NCI-H2029 treated with DMSO at 0.1 percent for 48 hours (cell line): ENCODE data around the gene PLPP3.
A peak's percentile ranks its signal among the peaks of the same experiment; 100 is the strongest.

Source experiments
- DNase-seq: peaks from one replicate; lab custom pipeline; 2025; lab: John Stamatoyannopoulos, UW

Gene PLPP3

DNA sequence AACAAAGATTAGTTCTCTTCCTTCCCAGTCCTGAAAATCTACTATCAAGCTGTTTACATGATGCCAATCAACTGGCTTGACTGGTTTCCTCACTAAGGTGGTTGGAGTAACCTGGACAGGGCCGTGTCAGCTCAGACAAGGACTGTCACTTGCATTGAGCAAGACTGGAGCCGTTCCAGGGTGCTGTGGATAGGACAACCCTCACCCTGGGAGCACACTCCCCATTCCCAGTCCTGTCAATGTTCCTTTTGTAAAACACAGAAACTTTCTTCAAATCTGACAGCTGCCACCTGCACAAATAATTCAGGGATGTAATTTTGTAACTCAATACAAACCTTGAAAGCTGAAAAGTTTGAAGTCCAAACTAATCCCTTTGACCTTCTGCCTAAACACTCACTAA is 31.4 kb downstream of the PLPP3 start:
- peak; percentile 85 for DNase-seq

DNA sequence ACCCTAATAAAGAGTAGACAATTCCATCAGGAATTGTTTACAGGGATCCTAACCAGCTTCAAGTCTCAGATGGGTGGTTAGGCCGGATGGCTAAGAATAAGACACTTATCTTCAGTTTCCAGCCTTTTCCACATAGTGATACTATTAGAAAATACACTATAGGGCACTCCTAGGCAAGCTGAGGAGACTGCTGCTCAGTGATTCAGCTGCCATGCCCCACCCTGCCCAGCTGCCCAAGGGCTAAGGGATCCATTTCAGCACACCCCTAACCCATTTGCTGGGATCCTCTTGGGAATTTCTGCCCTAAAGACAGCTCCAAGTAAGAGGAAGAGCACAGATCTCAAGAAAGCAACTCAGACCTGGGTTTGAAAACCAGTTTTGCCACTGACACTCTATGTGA is 31.9 kb downstream of the PLPP3 start:
- DNase-seq: no peak

DNA sequence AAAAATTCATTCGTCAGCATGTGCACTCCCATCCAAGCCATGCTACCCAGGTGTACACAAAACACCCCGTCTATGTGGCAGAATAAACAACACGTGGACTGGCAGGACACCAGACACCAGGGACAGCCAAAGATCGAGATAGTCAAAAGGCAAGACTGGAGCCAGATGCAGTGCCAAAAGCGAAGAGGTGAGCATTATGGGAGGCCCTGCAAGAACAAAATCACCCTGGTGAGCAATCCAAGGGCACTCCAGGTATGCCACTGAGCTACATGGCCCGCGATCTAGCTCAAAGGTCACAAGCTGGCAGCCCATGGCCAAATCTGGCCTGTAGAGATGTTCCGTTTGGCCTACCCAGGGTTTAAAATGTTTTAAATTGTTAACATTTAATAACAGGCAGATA is 33.7 kb downstream of the PLPP3 start:
- peak; percentile 97 for DNase-seq

DNA sequence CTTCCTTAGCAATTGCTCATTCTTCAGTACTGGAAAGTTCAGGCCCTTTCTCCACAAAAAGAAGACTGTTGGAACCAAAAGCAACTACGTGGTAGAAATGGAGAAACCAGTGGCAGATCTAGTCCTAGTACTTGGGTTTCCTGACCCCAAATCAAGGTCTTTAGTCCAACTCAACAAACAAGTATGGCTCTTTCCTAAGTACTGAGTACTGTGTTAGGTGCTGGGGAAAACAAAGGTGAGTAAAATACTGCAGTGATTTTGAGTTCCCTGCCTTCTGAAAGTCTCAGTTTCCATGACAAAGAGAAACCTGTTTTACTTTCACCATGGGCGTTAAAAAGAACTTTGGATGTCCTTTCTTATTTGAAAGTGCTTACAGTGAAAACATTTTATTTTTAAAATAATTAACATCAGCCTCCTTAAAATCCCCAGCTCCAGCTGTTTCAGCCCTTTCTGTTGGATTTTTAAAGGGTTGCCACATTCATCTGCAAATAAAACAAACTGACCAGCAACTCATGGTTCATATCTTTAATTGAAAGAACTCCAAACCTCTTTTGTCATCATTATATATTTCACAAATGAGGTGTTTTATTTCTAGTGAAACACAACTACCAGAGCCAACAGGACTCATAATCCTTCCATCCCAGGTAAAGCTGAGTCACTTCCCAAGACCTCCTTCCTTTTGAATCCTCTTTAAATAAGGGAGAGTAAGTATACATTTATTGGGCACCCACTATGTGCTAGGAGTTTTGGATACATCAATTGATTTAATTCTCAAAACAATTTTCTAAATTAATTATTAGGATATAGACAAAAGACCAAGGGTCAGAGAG is 35.4 kb downstream of the PLPP3 start:
- no peak for DNase-seq

DNA sequence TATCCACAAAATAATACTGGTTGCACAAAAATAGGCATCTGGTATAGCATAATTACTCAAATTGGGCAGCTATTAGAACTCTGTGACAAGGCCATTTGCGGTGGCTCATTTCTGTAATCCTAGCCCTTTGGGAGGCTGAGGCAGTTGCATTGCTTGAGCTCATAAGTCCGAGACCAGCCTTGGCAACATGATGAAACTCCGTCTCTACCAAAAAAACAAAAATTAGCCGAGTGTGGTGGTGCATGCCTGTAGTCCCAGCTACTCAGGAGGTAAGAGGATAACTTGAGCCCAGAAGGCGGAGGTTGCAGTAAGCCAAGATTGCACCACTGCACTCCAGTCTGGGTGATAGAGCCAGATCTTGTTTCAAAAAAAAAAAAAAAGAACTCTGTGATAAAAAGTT is 36.7 kb downstream of the PLPP3 start:
- DNase-seq: no peak

DNA sequence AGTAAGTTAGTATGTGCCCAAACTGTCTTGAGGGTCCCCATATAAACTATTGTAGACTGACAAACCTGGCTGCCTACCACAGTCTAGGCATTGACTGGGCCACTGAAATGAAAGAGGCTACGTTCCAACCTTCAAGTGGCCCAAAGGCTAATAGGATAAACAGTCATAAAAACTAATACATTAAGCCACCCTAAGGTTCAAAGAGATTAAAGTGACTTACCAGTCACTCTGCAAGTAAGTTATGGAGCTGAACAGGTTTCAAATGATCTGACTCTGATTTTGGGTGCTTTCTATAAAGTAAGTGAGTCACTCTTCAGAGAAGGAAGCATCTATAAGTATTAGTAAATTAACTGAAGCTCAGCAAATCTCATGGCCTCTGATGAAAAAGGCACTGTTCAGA is 38.0 kb downstream of the PLPP3 start:
- no peak for DNase-seq

DNA sequence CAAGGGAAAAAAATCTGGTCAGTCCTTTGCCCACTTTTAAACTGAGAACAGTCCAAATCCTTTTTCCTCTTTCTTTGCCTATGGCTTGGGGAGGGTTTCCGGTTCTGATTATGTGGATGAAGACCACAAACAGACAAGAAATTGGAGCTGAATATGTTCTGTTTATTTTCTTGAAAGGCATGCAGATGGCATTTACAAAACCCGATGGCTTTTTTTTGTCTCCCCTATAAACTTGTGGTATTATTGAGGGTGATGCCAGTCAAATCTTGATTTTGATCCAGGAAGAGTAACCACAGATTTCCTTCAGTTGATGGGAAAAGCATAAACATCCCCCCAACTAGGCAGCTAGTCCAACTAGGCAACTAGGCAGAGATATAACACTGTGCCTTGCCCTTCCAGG is 38.9 kb downstream of the PLPP3 start:
- no peak for DNase-seq

DNA sequence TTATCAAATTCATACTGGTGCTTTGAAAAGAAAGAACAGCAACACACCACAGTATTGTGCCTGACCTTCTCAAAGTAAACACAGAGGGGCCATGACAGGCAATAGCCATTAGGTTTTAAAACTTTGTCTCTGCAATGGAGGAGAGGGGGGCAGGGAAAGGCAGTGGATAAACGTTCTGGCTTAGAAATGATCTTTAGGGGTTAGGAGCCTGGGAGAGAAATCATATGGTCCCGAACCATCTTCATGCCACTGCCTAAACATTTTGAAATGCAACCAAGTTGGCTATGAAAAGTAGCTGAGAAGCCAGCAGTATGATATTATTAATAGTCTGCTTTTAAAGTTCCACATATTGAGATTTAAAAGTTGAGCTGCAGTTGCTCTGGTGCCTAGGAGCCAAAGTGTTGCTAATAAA is 39.8 kb downstream of the PLPP3 start:
- DNase-seq: no peak

DNA sequence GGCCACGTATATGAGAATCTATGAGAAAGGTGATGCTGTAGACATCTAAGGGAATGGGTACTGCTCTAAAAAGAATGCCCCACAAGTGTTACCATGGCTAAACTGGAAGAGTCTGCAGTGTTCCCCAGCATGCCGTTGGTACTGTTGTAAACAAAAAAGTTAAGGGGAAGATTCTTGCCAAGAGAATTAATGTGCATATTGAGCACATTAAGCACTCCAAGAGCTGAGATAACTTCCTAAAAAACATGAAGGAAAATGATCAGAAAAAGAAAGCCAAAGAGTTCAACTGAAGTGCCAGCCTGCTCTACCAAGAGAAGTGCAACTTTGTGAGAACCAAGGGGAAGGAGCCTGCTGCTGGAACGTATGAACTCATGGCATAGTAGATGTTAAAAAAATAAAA is 40.8 kb downstream of the PLPP3 start:
- DNase-seq: no peak

DNA sequence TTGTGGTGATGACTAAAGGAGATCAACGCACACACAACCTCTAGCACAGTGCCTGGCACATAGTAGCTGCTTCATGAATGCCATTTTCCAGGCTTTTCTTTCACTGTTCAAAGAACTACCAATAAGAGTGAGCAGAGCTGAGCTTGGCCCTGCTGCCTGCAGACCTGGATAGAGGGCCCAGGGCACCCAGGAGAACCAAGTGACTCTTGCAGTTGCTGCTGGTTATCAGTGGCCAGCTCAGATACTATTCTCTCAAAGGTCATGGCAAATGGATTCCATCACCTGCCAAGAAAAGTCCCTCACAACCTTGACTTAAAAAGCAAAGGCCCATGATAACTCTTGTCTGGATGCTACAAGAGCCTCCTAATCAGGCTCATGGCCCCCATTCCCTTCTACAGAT is 41.7 kb downstream of the PLPP3 start:
- no peak for DNase-seq

DNA sequence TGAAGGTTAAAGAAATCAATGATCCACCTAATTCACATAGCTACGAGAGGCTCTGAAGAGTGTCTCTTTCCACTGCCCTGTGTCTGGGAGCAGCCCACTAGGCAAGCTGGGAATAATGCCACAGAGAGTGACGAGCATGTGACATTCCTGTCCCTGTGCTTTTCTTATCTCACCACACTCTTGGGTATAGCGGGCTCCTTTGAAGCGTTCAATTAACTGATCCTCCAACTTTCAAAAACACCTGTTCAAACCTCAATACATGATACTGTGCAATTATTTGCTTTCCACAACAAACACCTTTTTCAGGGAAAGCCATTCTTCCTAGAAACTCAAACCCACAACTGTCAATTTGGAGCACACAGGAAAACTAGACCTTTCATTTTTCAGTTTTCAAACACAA is 43.4 kb downstream of the PLPP3 start:
- DNase-seq: peak; percentile 100

DNA sequence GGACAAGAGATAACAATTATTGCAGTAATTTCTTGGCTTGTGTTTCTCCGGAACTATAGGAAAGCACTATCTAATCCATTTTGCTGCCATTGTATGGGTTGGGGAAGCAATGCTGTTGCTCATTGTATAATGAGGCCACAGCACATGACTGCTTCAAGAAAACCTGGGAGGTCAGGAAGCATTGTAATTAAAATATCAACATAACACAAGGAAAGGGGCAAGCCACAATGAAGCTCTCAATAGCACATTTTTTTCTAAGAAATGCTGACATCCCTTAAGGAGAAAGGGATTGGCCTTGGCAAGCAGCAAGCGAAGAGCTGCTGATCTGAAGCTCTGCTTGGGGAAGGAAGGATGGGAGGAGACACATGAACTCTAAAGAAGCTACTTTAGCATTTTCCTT is 44.0 kb downstream of the PLPP3 start:
- DNase-seq: no peak

DNA sequence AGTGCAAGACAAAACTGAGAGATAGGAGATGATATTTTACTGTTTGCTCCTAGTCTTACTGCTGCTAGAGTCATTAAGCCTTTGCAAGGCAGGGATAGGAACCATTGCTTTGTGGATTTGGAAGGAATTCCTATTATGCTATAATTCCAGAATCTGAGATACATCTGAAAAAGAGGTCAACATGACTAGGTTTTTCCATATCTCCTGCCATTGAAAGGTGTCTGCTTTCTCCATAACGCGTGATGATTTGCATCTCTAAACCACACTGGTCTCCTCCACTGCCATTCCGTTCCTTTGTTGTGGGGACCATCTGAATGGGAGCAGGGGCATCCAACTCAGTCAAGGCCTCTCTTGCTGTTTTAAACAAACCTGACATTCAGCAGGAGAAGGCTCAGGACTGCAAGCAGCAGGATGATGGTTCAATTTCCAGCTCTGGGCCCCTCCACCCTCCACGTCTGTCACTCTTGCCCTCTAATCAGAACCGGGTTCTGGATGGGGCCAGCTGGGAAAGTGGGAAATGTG is 45.2 kb downstream of the PLPP3 start:
- no peak for DNase-seq

DNA sequence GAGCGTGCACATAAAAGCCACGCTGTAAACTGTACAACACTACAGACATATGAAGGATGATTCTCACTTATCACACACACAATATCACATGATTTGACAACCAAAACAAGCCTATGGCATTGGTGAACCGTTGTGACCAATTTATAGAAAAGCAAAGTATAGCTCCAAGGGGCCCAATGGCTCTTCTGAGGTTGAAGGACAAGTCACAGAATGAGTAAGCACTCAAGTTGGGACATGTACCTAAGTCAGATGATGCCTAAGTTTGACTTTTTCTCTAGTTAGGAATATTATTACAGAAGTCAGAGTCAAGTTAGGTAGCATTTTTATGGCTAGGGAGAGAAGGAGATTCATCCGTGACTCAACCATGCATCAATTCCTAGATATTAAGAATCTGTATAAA is 45.7 kb downstream of the PLPP3 start:
- no peak for DNase-seq

DNA sequence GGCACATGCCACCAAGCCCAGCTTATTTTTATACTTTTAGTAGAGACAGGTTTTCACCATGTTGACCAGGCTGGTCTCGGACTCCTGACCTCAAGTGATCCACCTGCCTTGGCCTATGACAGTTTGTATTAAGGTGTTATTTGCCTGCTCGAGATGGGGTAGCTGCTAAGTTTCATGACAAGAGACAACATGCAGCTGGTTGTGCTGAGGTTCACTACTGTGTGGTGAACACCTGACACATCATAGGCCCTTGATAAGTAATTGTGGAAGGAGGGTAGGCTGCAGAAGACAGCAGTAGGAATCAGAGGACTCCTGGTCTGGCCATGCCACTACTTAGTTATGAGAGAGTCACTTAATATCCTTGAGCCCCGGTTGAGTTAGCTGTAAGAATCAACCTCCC is 46.2 kb downstream of the PLPP3 start:
- no peak for DNase-seq

DNA sequence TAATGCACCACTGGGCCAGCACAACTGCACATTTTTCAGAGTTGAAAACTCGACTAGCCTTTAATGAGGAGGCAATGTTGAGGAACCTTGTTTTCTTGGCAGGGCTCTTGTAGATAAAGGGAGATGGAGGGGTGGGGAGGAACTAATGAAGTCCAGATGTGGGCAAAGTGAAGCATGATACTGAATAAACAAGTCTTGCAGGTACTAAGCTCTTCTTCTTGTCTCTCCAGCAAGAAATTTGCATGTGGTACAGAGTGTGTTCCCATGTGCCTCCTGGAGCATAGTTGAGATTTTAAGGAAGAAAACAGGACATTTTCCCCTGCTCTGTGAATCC is 47.0 kb downstream of the PLPP3 start:
- DNase-seq: no peak

DNA sequence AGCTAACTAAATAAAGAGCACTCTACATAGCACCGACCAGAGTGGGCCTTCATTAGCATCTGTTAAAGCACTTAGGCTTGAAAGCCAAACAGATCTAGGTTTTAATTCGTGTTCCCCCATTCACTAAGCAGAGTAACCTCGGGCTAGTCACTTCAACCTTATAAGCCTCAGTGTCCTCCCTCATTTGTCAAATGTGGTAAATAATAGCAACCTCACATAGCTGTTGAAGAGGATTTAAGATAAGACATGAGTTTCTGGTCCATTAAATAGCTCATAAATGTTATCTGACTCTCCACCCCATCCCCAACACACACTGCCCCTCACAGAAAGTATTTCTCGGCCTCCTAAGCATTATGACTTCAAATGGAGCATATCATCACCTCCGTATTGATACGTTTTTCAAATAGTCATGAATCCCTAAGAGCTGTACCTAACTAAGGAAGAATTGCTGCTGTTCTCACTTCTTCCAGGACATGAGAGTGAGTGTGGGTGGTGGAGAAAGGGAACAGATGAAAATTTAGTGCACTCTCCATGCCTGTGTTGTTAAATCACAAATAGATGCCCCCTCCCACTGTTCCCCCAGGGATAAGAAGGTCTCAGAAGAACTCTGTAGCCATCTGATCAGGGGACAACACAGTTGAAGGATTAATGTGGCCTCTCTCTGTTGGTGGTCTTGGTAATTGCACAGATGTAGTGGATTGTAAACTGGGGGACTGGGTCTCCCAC is 47.6 kb downstream of the PLPP3 start:
- DNase-seq: no peak

DNA sequence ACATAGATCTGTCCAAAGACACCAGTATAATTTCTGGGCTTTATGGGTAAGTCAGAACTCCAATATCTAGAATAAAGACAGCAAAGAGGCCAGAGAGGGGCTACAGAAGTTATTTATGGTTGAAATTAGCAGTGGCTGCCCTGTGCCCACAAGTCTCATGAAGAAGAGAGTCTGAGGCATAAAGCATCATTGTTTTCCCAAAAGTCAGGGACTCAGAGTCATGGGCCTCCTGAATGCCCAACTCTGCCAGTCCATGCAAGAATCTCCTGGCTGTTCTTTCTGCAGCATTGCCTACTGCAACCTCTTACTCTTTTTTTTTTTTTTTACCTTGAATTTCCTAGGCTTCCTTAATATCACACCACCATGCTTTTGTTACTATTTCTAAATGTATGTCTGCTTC is 49.6 kb downstream of the PLPP3 start:
- no peak for DNase-seq

DNA sequence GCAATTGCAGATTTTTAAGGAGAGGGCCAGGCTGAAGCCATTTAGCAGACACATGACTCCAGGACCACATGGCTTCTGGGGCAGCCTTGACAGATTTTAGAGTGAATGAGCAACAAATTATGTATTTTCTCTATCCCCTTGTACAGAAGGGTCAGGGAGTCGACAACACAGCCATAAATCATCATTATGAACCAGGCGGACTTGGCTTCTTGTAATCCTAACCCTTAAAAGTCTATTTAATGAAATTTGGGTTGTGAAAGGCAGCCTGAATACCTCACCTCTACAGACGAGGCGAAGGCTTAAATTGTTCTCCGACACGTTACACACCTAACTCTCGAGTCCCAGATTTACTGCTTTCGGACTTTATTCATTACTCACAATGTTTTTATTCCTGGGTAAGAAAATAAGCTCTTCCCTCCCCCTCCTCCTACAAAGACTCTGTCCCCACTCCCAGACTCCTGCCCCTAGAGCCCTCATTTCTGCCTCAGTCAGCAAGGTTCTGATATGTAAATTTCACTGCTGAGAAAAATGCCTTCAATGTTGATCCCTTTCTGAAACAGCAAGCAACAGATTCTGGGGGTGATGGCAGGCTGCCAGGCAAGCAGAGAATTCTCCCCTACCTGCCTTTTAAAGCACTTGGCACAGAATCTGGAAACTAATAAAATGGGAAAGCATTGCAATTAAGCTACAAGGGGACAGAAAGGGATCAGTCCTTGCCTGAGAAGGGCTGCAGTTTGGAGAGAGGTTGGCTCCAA is 51.6 kb downstream of the PLPP3 start:
- peak; percentile 89 for DNase-seq

DNA sequence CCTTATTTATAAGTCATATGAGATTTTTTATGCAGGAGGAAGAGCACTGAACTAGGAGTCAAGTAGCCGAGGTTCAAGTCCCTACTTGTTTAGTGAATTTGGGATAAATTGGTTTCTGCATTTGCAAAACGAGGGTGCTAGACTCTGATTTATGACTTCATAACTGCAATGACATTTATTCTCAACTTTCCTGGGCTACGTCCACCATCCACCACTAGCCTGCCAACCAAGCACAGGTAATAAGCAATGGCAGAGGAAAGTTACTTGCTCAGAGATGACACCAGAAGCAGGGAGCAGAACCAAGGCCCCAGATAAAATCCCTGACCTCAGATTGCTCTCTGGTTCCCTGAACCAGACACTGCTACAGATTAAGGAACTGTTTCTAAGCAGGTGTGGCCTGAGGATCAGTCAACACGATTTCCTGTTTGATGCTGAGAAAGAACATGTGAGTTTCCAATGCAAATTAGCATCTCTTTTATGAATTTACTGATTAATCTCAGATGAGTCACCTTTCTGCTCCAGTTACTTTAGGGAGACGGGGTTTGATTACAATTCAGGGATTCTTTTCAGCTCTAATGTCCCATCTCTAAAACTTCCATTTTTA is 52.7 kb downstream of the PLPP3 start:
- DNase-seq: no peak

DNA sequence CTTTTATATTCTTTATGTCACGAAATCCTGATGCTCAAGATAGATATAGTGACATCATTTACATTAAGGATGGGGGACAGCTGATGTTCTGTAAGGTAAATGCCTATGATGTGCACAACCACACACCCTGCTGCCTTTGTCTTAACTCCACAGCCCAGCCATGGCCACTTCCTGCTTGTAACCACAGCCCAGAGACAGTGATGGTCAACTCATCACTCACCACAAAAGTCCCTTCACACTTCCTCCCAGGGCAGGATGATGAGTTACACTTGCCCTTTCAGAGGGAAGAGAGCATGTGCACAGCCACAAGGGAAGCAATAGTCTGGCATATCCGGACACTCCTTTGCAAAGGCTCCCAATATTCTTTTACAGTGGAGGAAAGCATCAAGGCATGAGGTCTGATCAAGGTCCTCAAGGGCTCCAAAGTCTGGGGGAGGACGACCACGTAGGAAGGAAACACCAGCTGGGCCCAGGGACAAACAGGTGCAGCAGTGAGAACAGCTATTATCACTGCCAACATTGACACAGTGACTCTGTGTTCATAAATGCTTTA is 53.8 kb downstream of the PLPP3 start:
- peak; percentile 84 for DNase-seq

DNA sequence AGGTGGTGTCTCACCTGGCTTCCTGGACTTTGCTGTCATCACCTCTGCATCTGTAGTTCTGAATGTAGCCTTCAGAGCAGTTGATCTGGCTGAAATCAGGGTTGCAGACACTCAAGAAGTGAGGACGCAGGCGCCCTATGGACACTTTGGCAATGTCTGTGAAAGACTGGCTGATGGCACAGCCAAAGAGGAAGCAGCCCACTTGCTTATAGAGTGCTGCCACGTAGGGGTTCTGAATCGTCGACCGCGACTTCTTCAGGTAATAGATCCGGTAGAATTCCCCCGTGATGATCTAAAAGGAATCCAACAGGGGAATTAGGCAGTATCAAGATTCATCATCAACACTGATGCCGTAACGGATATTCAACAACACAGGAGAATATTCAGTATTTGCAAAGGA is 55.1 kb downstream of the PLPP3 start:
- no peak for DNase-seq
